OCI-LY1 (cell line): ENCODE measurements around the gene FHIT.

Experiments
- H2AFZ ChIP-seq: fragments of 200-600 bp; sonication (generic), shearing (Covaris generic); 2 replicates; pipeline ENCODE4 v1.6.0; 2014; ENCODE audit warnings: antibody characterized with exemption, mild to moderate bottlenecking, low read length
- H3F3A ChIP-seq: fragments of 200-600 bp; sonication (generic), shearing (Covaris generic); 2 replicates; pipeline ENCODE4 v1.6.0; 2014; ENCODE audit warnings: mild to moderate bottlenecking, antibody characterized with exemption, low read length, moderate library complexity; ENCODE audit not compliant: insufficient read depth
- H3K27ac ChIP-seq: fragments of 200-600 bp; sonication (generic); 2 replicates; pipeline ENCODE4 v1.5.1; 2014; ENCODE audit warnings: low read length, mixed run types, mild to moderate bottlenecking, low read depth; ENCODE audit not compliant: poor library complexity, severe bottlenecking
- H3K27me3 ChIP-seq: fragments of 200-600 bp; sonication (generic); 2 replicates; pipeline ENCODE4 v1.6.0; 2014; ENCODE audit warnings: antibody characterized with exemption, mild to moderate bottlenecking, low read length, moderate library complexity; ENCODE audit not compliant: insufficient read depth
- H3K36me3 ChIP-seq: fragments of 200-600 bp; sonication (generic); 2 replicates; pipeline ENCODE4 v1.6.1; 2014; ENCODE audit warnings: mild to moderate bottlenecking, antibody characterized with exemption, low read length, moderate library complexity, mixed read lengths; ENCODE audit not compliant: insufficient read depth
- H3K4me1 ChIP-seq: fragments of 200-600 bp; sonication (generic); 2 replicates; pipeline ENCODE4 v1.5.1; 2014; ENCODE audit warnings: mild to moderate bottlenecking, low read length, moderate library complexity; ENCODE audit not compliant: insufficient read depth, severe bottlenecking
- H3K4me2 ChIP-seq: fragments of 200-600 bp; sonication (generic), shearing (Covaris generic); 2 replicates; pipeline ENCODE4 v1.6.1; 2014; ENCODE audit warnings: low read length
- H3K4me3 ChIP-seq: fragments of 200-600 bp; sonication (generic); 2 replicates; pipeline ENCODE4 v1.5.1; 2014; ENCODE audit warnings: low read length, low read depth, mild to moderate bottlenecking, mixed read lengths; ENCODE audit not compliant: poor library complexity, severe bottlenecking
- H3K79me2 ChIP-seq: fragments of 200-600 bp; shearing (Covaris generic); 2 replicates; pipeline ENCODE4 v1.6.1; 2016; ENCODE audit warnings: mixed run types, low read length, mixed read lengths; ENCODE audit not compliant: insufficient read depth
- H3K9ac ChIP-seq: fragments of 200-600 bp; sonication (generic), shearing (Covaris generic); 2 replicates; pipeline ENCODE4 v1.6.1; 2014; ENCODE audit warnings: mild to moderate bottlenecking, low read length, mixed read lengths
- H3K9me2 ChIP-seq: fragments of 200-600 bp; sonication (generic), shearing (Covaris generic); 2 replicates; pipeline ENCODE4 v1.6.1; 2014; ENCODE audit warnings: low read depth, mild to moderate bottlenecking, low read length, mixed read lengths
- H3K9me3 ChIP-seq: fragments of 200-600 bp; shearing (Covaris generic); 2 replicates; pipeline ENCODE4 v1.6.1; 2014; ENCODE audit warnings: low read length, mixed read lengths
- H4K20me1 ChIP-seq: fragments of 200-600 bp; sonication (generic), shearing (Covaris generic); 2 replicates; pipeline ENCODE4 v1.6.0; 2016; ENCODE audit warnings: mild to moderate bottlenecking, low read length; ENCODE audit not compliant: insufficient read depth
- EZH2 ChIP-seq: fragments of 200-600 bp; sonication (generic), shearing (Covaris generic); IDR thresholded peaks from 2 replicates; pipeline ENCODE4 v1.8.0; 2017; ENCODE audit warnings: borderline replicate concordance, mixed run types, mild to moderate bottlenecking, antibody characterized with exemption, low read length, moderate library complexity, mixed read lengths
- TF ChIP-seq, protein P1 (sequence below): fragments of 200-600 bp; sonication (generic), shearing (Covaris generic); IDR thresholded peaks from 2 replicates; pipeline ENCODE4 v1.5.1; 2017; ENCODE audit warnings: mild to moderate bottlenecking, antibody characterized with exemption, low read length, moderate library complexity, mixed read lengths

FHIT gene

DNA sequence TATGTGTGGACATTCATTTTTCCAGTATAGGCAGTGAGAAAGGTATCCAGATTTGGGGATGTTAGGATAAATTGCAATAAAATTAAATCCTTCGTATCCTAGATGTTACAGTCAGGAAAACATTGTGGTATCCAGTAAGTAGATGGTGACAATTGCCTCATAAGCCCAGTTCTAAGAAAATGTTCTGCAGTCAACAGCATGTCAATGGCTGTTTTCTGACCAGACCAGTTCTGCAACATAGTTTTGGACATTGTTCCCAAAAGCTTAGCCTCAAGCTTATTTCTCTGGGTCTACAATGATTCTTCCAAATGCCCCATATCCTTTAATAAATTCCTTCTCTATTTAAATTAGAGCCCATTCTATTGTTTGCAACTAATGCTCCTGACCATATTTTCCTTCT, 480.7 kb downstream of the FHIT start:
- no peak overlapping the region for H2AFZ ChIP-seq
- no peak overlapping the region for H3K4me3 ChIP-seq
- no peaks in the 10 kb centered on the region for H3F3A ChIP-seq
- no peaks in the 10 kb centered on the region for H3K9me2 ChIP-seq
- H3K9me3 ChIP-seq, result no peaks in the 10 kb centered on the region
- H4K20me1 ChIP-seq, result no peaks in the 10 kb centered on the region
- TF ChIP-seq, protein P1, sequence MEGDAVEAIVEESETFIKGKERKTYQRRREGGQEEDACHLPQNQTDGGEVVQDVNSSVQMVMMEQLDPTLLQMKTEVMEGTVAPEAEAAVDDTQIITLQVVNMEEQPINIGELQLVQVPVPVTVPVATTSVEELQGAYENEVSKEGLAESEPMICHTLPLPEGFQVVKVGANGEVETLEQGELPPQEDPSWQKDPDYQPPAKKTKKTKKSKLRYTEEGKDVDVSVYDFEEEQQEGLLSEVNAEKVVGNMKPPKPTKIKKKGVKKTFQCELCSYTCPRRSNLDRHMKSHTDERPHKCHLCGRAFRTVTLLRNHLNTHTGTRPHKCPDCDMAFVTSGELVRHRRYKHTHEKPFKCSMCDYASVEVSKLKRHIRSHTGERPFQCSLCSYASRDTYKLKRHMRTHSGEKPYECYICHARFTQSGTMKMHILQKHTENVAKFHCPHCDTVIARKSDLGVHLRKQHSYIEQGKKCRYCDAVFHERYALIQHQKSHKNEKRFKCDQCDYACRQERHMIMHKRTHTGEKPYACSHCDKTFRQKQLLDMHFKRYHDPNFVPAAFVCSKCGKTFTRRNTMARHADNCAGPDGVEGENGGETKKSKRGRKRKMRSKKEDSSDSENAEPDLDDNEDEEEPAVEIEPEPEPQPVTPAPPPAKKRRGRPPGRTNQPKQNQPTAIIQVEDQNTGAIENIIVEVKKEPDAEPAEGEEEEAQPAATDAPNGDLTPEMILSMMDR, result no peak
- no peak for TF ChIP-seq EZH2
- no peaks in the 10 kb centered on the region for H3K36me3 ChIP-seq
- H3K27ac ChIP-seq, result no peak overlapping the region
- H3K9ac ChIP-seq, result no peak overlapping the region
- H3K79me2 ChIP-seq, result no peaks in the 10 kb centered on the region
- no peak overlapping the region for H3K4me2 ChIP-seq
- no peaks in the 10 kb centered on the region for H3K27me3 ChIP-seq
- no peaks in the 10 kb centered on the region for H3K4me1 ChIP-seq

GRCh38 chr3:60767536-60767935, 483.7 kb downstream of the FHIT start:
- no peaks in the 10 kb centered on the region for H3K36me3 ChIP-seq
- H3K9ac ChIP-seq, result no peak overlapping the region
- no peak for TF ChIP-seq EZH2
- TF ChIP-seq, protein P1, result no peak
- no peaks in the 10 kb centered on the region for H3F3A ChIP-seq
- H3K4me2 ChIP-seq, result no peak overlapping the region
- no peaks in the 10 kb centered on the region for H3K79me2 ChIP-seq
- H3K9me3 ChIP-seq, result no peaks in the 10 kb centered on the region
- no peaks in the 10 kb centered on the region for H3K4me1 ChIP-seq
- H3K9me2 ChIP-seq, result no peaks in the 10 kb centered on the region
- H2AFZ ChIP-seq, result no peak overlapping the region
- H4K20me1 ChIP-seq, result no peaks in the 10 kb centered on the region
- no peak overlapping the region for H3K27ac ChIP-seq
- H3K27me3 ChIP-seq, result no peaks in the 10 kb centered on the region
- H3K4me3 ChIP-seq, result no peak overlapping the region

- Histone ChIP-seq H3K9me3 (no peaks in the 10 kb centered on the region), H3K9me2 (no peaks in the 10 kb centered on the region), H3K4me1 (no peaks in the 10 kb centered on the region), H3K4me2 (no peak overlapping the region), H3K79me2 (no peaks in the 10 kb centered on the region), H2AFZ (no peak overlapping the region), H3K27me3 (no peaks in the 10 kb centered on the region), H3K4me3 (no peak overlapping the region), H3K9ac (no peak overlapping the region), H3K27ac (no peak overlapping the region), H4K20me1 (no peaks in the 10 kb centered on the region), H3F3A (no peaks in the 10 kb centered on the region), H3K36me3 (no peaks in the 10 kb centered on the region)
- TF ChIP-seq EZH2, result no peak
- TF ChIP-seq, protein P1, result no peak
Observed at GRCh38 chr3:60765776-60766175, 485.5 kb downstream of the FHIT start.
